Stimulated activated memory B cell treated with anti-CD40 and anti-IgM and Interleukin-4, amounts not matched to agents 10 μg/mL and 1 μg/mL and 100 μg/mL, for 72 hours (primary cell): Measurements from ENCODE around the gene ALPK3.
A peak's percentile ranks its signal among the peaks of the same experiment; 100 is the strongest.

Source experiments
- ATAC-seq: fragments of 150-1000 bp; cut with Tn5 transposase; 2 replicates; pipeline ENCODE4 v1.10.0; 2021
- H3K27ac Mint-ChIP-seq: one replicate; pipeline ENCODE4 v1.8.0; 2022; ENCODE audit warnings: mild to moderate bottlenecking, mixed read lengths
- H3K27me3 Mint-ChIP-seq: one replicate; pipeline ENCODE4 v1.8.0; 2022; ENCODE audit warnings: mixed read lengths
- H3K36me3 Mint-ChIP-seq: one replicate; pipeline ENCODE4 v1.8.0; 2022; ENCODE audit warnings: mixed read lengths
- H3K4me1 Mint-ChIP-seq: one replicate; pipeline ENCODE4 v1.8.0; 2022; ENCODE audit warnings: mixed read lengths
- H3K4me3 Mint-ChIP-seq: one replicate; pipeline ENCODE4 v1.8.0; 2022; ENCODE audit warnings: mild to moderate bottlenecking, moderate library complexity, mixed read lengths
- H3K9me3 Mint-ChIP-seq: one replicate; pipeline ENCODE4 v1.8.0; 2022; ENCODE audit warnings: mixed read lengths

Gene ALPK3

DNA sequence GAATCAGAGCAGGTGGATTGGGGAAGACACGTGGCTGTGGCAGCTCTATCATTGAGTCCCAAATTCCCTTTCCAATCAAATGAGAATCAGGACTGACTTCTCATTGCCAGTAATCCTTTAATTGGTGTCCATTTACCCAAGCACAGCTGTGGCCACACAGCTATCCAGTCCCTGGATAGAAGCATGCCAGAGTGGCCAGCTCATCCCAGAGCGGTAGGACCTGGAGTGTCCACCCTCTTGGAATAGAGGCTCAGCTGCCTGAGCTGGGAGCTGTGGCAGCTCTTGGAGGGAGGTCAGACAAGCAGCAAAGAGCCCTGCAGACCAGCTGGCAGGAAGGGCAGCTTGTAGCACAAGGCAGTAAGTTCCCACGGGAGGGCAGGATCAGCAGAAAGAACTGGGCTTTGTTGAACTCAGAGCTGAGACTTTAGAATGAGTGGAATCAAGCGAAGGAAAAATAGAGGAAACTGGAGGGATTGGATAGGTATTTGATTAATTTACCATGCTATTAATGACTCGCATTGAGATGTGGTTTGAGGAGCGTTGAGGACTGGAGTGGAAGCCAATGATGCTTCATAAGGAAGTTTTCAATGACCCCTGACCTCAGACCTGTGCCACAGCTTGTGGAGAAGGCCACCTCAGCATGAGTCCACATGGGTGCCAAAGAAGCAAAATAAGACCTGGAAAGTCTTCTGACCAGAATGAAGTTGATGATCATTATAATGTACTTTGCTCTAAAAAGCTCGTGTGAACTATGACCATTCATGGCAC is 6.9 kb upstream of the ALPK3 start:
- H3K27me3 Mint-ChIP-seq: peaks cover 10% of the 10 kb centered on the region
- H3K4me1 Mint-ChIP-seq: peaks cover 11% of the 10 kb centered on the region
- H3K36me3 Mint-ChIP-seq: peaks cover 17% of the 10 kb centered on the region
- ATAC-seq: no peak
- H3K9me3 Mint-ChIP-seq: no peaks in the 10 kb centered on the region
- no peak overlapping the region for H3K27ac Mint-ChIP-seq
- H3K4me3 Mint-ChIP-seq: no peak overlapping the region

- peaks cover 19% of the 10 kb centered on the region for H3K27me3 Mint-ChIP-seq
- no peaks in the 10 kb centered on the region for H3K9me3 Mint-ChIP-seq
- no peak overlapping the region for H3K27ac Mint-ChIP-seq
- peaks cover 13% of the 10 kb centered on the region for H3K4me1 Mint-ChIP-seq
- H3K36me3 Mint-ChIP-seq: peaks cover 15% of the 10 kb centered on the region
- H3K4me3 Mint-ChIP-seq: no peak overlapping the region
- no peak for ATAC-seq
Observed at GRCh38 chr15:84811151-84811550, 6.0 kb upstream of the ALPK3 start.

GRCh38 chr15:84811828-84812227 is 5.3 kb upstream of the ALPK3 start:
- Mint-ChIP-seq H3K36me3 (peaks cover 10% of the 10 kb centered on the region), H3K4me1 (peaks cover 13% of the 10 kb centered on the region), H3K27ac (no peak overlapping the region), H3K4me3 (no peak overlapping the region), H3K27me3 (peaks cover 25% of the 10 kb centered on the region), H3K9me3 (no peaks in the 10 kb centered on the region)
- ATAC-seq: no peak

GRCh38 chr15:84812842-84813241 is 4.3 kb upstream of the ALPK3 start:
- peaks cover 28% of the 10 kb centered on the region for H3K27me3 Mint-ChIP-seq
- H3K4me3 Mint-ChIP-seq: no peak overlapping the region
- ATAC-seq: no peak
- H3K9me3 Mint-ChIP-seq: no peaks in the 10 kb centered on the region
- H3K36me3 Mint-ChIP-seq: peaks cover 6% of the 10 kb centered on the region
- H3K27ac Mint-ChIP-seq: no peak overlapping the region
- peaks cover 7% of the 10 kb centered on the region for H3K4me1 Mint-ChIP-seq

DNA sequence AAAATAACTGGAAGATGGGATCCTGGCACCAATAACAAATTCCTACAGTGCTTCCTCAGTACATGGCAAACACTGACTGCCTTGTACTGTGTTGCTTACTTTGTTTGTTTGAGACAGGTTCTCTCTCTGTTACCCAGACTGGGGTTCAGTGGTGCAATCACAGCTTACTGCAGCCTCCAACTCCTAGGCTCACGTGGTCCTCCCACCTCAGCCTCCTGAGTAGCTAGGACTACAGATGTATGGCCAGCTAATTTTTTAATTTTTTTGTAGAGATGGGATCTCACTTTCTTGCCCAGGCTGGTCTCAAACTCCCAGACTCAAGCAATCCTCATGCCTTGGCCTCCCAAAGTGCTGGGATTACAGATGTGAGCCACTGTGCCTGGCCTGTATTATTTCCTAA is 3.7 kb upstream of the ALPK3 start:
- peaks cover 7% of the 10 kb centered on the region for H3K4me1 Mint-ChIP-seq
- no peaks in the 10 kb centered on the region for H3K9me3 Mint-ChIP-seq

DNA sequence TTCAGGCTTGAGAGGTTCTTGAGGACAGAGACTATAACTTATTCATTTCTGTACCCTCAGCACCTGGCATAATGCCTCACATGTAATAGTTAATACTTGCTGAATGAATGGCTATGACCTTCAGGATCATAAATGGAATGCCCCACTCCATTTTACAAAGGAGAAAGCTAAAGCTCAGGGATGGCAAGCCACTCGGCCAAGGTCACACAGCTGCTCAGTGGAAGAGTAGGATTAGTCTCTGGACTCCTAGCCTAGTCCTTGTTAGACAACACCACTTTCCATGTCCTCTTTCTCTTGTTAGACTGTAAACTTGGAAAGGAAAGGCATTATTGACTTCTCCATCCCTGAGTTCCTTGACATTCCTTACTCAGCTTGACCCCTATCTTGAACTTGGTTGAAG is 3.2 kb upstream of the ALPK3 start:
- H3K9me3 Mint-ChIP-seq: no peaks in the 10 kb centered on the region
- H3K4me1 Mint-ChIP-seq: peaks cover 7% of the 10 kb centered on the region
- H3K4me3 Mint-ChIP-seq: no peak overlapping the region
- H3K36me3 Mint-ChIP-seq: peaks cover 4% of the 10 kb centered on the region
- H3K27ac Mint-ChIP-seq: no peak overlapping the region
- no peak for ATAC-seq
- H3K27me3 Mint-ChIP-seq: peaks cover 28% of the 10 kb centered on the region

More for the DNA sequence above, 3.7 kb upstream of the ALPK3 start:
- ATAC-seq: no peak
- H3K36me3 Mint-ChIP-seq: peaks cover 6% of the 10 kb centered on the region
- no peak overlapping the region for H3K4me3 Mint-ChIP-seq
- H3K27ac Mint-ChIP-seq: no peak overlapping the region
- H3K27me3 Mint-ChIP-seq: peaks cover 28% of the 10 kb centered on the region

DNA sequence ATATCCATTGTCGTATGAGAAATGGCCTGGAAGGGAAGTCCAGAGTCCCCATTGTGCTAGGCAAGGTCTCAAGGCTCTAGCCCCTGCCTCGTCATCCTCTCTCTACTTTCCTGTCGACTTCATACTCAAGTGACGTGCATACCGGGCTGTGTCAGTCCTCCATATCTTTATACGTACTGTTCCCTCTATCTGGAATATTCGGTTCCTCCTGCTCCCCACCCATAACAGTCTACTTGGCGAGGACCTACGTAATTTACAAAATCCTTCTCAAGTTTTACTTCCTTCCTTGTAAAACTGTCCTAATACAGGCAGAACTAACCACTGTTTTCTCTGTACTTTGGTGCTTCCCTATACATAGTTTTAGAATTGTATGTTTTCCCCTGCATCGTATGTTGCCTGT is 2.2 kb upstream of the ALPK3 start:
- Mint-ChIP-seq H3K27ac (no peak overlapping the region), H3K36me3 (no peaks in the 10 kb centered on the region), H3K9me3 (no peaks in the 10 kb centered on the region), H3K4me3 (no peak overlapping the region), H3K27me3 (peaks cover 28% of the 10 kb centered on the region), H3K4me1 (peaks cover 7% of the 10 kb centered on the region)
- no peak for ATAC-seq

GRCh38 chr15:84817466-84818081 is 418 bp downstream of the ALPK3 start:
- H3K27ac Mint-ChIP-seq: no peak overlapping the region
- H3K9me3 Mint-ChIP-seq: no peaks in the 10 kb centered on the region
- H3K4me1 Mint-ChIP-seq: peaks cover 7% of the 10 kb centered on the region
- H3K27me3 Mint-ChIP-seq: peaks cover 28% of the 10 kb centered on the region
- peak; percentile 28 for ATAC-seq
- no peak overlapping the region for H3K4me3 Mint-ChIP-seq
- H3K36me3 Mint-ChIP-seq: no peaks in the 10 kb centered on the region

DNA sequence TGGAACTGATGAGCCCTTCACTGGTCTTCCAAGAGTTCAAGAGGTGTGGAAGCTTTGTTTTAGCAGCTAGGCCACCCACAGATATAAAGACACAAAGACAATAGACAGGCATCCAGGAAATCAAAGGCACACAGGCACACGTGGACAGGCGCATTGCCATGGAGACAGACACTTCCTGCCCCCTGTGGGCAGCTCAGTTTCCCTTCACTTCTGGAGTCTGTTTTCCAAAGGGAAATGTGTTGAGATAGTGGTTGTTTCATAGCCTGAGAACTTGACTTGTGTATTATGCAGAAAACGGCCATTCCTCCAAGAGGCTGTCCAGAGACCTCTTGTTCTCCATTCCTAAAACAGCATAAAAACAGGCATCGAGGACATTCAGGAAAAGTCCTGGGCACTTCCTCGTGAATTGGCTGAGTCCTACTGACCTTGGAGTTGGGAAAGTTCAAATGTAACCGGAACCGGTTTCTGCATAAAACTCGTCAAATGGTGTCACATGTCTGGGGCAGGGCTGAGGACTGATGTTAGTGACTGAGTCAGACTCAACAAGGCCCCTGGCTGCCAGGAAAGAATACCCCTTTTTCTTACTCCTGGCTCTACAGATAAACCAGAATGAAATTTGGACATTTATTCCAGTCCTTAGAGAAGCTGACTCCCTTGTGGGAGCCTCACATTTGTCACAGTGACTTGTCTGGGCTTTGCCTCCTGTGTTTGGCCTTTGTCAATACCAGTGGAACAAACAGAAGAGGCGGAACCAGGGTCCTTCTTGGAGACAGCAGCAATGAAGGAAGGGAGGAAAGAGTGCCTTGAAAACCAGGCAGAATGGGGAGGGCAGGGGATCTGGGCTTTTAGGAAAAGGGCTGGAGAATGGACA is 1.3 kb downstream of the ALPK3 start:
- no peak overlapping the region for H3K4me3 Mint-ChIP-seq
- no peaks in the 10 kb centered on the region for H3K36me3 Mint-ChIP-seq
- no peaks in the 10 kb centered on the region for H3K9me3 Mint-ChIP-seq
- H3K27ac Mint-ChIP-seq: no peak overlapping the region
- ATAC-seq: no peak
- H3K27me3 Mint-ChIP-seq: peaks cover 28% of the 10 kb centered on the region
- peaks cover 7% of the 10 kb centered on the region for H3K4me1 Mint-ChIP-seq

- H3K9me3 Mint-ChIP-seq: no peaks in the 10 kb centered on the region
- ATAC-seq: no peak
- peaks cover 7% of the 10 kb centered on the region for H3K4me1 Mint-ChIP-seq
- H3K27ac Mint-ChIP-seq: no peak overlapping the region
- H3K4me3 Mint-ChIP-seq: no peak overlapping the region
- no peaks in the 10 kb centered on the region for H3K36me3 Mint-ChIP-seq
- H3K27me3 Mint-ChIP-seq: peaks cover 27% of the 10 kb centered on the region
Observed at GRCh38 chr15:84819291-84819768, 2.2 kb downstream of the ALPK3 start.

DNA sequence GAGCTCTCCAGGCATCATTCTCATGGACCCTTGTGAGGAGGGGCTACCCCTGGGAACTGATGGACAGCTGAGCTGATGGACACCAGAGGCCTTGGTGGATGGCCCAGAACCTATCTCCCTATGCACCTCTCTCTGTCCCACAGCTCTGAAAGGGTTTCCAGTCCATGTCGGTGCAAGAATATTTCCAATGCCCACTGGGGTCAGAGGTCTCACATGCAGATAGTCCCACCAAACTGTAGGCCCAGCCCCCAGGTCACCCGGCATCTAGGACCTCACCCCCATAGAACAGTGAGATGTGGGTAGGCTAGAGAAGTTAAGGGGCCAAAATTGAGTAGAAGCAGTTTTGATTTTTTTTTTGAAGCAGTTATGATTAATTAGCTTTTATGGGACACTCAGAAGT is 2.6 kb downstream of the ALPK3 start:
- Mint-ChIP-seq H3K36me3 (no peaks in the 10 kb centered on the region), H3K27me3 (peaks cover 23% of the 10 kb centered on the region), H3K9me3 (no peaks in the 10 kb centered on the region), H3K4me1 (peaks cover 7% of the 10 kb centered on the region), H3K4me3 (no peak overlapping the region), H3K27ac (no peak overlapping the region)
- ATAC-seq: no peak

- no peak for ATAC-seq
- H3K4me3 Mint-ChIP-seq: no peak overlapping the region
- no peaks in the 10 kb centered on the region for H3K4me1 Mint-ChIP-seq
- H3K27me3 Mint-ChIP-seq: peaks cover 5% of the 10 kb centered on the region
- no peaks in the 10 kb centered on the region for H3K9me3 Mint-ChIP-seq
- no peak overlapping the region for H3K27ac Mint-ChIP-seq
- no peaks in the 10 kb centered on the region for H3K36me3 Mint-ChIP-seq
Observed at GRCh38 chr15:84821501-84822021, 4.4 kb downstream of the ALPK3 start.

DNA sequence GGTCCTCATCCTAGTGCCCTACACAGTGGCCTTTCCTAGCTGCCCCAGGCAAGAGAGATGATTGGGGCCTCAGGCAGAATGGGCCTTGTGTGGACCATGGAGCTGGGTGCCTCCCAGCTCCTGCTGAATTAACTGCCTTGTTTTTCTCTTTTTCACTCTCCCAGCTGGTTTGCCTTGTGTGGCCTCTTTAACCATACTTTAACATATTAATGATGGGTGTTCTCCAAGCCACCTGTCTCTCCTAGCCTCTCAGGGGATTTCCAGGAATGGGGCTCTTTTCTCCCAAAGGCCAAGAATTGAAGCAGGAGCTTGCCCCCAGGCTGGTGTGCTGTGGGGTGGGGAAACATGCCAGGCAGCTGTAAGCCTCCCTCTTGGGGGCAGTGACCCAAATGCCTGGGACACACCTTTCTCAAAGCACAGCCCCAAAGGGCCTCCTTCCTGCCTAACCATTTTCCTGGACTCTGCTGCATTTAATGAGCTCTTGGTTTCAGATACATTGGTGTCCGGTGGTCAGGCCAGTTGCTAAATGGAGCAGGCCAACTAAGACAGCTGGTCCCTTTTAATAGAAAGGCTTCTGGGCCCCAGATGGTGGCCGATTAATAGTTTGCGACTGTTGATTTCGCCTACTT is 5.6 kb downstream of the ALPK3 start:
- H3K4me1 Mint-ChIP-seq: no peaks in the 10 kb centered on the region
- H3K4me3 Mint-ChIP-seq: no peak overlapping the region
- H3K9me3 Mint-ChIP-seq: no peaks in the 10 kb centered on the region
- H3K27me3 Mint-ChIP-seq: no peaks in the 10 kb centered on the region
- no peaks in the 10 kb centered on the region for H3K36me3 Mint-ChIP-seq
- ATAC-seq: no peak
- no peak overlapping the region for H3K27ac Mint-ChIP-seq

GRCh38 chr15:84823282-84823878 is 6.2 kb downstream of the ALPK3 start:
- ATAC-seq: no peak
- H3K36me3 Mint-ChIP-seq: no peaks in the 10 kb centered on the region
- H3K9me3 Mint-ChIP-seq: no peaks in the 10 kb centered on the region
- no peak overlapping the region for H3K4me3 Mint-ChIP-seq
- no peak overlapping the region for H3K27ac Mint-ChIP-seq
- no peaks in the 10 kb centered on the region for H3K27me3 Mint-ChIP-seq
- no peaks in the 10 kb centered on the region for H3K4me1 Mint-ChIP-seq
